GM12878 (cell line): ENCODE results near the gene RPL27. TPM values are rescaled to one million over a fixed set of nuclear protein-coding genes. Genes with fewer than 3 reads are reported as not detected.

ENCODE experiments used
- ATAC-seq: fragments of 200-7000 bp; cut with Tn5 transposase; 3 replicates; pipeline ENCODE4 v1.9.1; 2020; ENCODE audit warnings: mild to moderate bottlenecking, moderate library complexity
- BruUV-seq: library from RNA; stranded (reverse); fragments of 400-500 nt; replicated peaks from 2 replicates; lab custom pipeline; 2021; lab: Mats Ljungman, UMichigan
- CTCF ChIA-PET: fragments of 300-600 bp; sonication (Branson Sonifier 250); formaldehyde crosslinking; extraction: SDS; loops from one replicate; lab custom pipeline; 2021; ENCODE audit warnings: inconsistent platforms; lab: Yijun Ruan, JAX
- POLR2A ChIA-PET: fragments of 350-600 bp; formaldehyde crosslinking; extraction: SDS; loops from one replicate; lab custom pipeline; 2021; ENCODE audit warnings: inconsistent platforms; lab: Charles Lee
- RAD21 ChIA-PET: fragments of 300-600 bp; sonication (Branson Sonifier 250); formaldehyde crosslinking; loops from one replicate; lab custom pipeline; 2023; ENCODE audit warnings: antibody characterized with exemption; ENCODE audit not compliant: unreplicated experiment; lab: Charles Lee
- SMC1A ChIA-PET: fragments of 300-600 bp; sonication (Branson Sonifier 250); formaldehyde crosslinking; loops from one replicate; lab custom pipeline; 2023; ENCODE audit not compliant: unreplicated experiment, uncharacterized antibody; lab: Charles Lee
- DNase-seq: peaks from one replicate; pipeline ENCODE4 v3.0.0-alpha.2; 2011; ENCODE audit warnings: low read depth, low spot score
- FAIRE-seq: peaks from 3 replicates; lab custom pipeline; 2011; peaks lifted over from hg19 to GRCh38; lab: Jason Lieb, UNC
- H2AFZ ChIP-seq: 2 replicates; pipeline ENCODE4 v1.6.0; 2011; ENCODE audit warnings: low read depth, low read length, control low read depth; ENCODE audit not compliant: control insufficient read depth
- H3K27ac ChIP-seq: 2 replicates; pipeline ENCODE4 v1.5.1; 2011; ENCODE audit warnings: control low read depth; ENCODE audit not compliant: control insufficient read depth, insufficient read depth
- H3K27me3 ChIP-seq, 2 experiments: replicated peaks in 1 of 2; 2 replicates each; pipeline versions ENCODE4 v1.6.0 to v1.6.1; 2011; ENCODE audit warnings: low read length in 1 of 2; ENCODE audit not compliant: control insufficient read depth in 2 of 2, insufficient read depth in 2 of 2
- H3K36me3 ChIP-seq, 2 experiments: 2 replicates each; pipeline ENCODE4 v1.5.1; 2011; ENCODE audit warnings: low read length in 1 of 2; ENCODE audit not compliant: control insufficient read depth in 2 of 2, insufficient read depth in 2 of 2
- H3K4me1 ChIP-seq: 2 replicates; pipeline ENCODE4 v1.6.1; 2011; ENCODE audit warnings: mild to moderate bottlenecking, low read length, moderate library complexity, mixed read lengths; ENCODE audit not compliant: control insufficient read depth, insufficient read depth
- H3K4me2 ChIP-seq: 2 replicates; pipeline ENCODE4 v1.6.0; 2011; ENCODE audit warnings: control low read depth; ENCODE audit not compliant: control insufficient read depth, insufficient read depth
- H3K4me3 ChIP-seq: fragments of 200-600 bp; sonication (generic); 2 replicates; pipeline ENCODE4 v1.5.1; 2016
- H3K79me2 ChIP-seq: 2 replicates; pipeline ENCODE4 v1.6.0; 2011; ENCODE audit warnings: low read length; ENCODE audit not compliant: control insufficient read depth, insufficient read depth
- H3K9ac ChIP-seq: 2 replicates; pipeline ENCODE4 v1.8.0; 2011; ENCODE audit warnings: low read length, control low read depth, mixed read lengths; ENCODE audit not compliant: control insufficient read depth, insufficient read depth
- H3K9me3 ChIP-seq: replicated peaks from 3 replicates; pipeline ENCODE4 v1.5.1; 2011; ENCODE audit warnings: mild to moderate bottlenecking, low read length; ENCODE audit not compliant: control insufficient read depth, insufficient read depth
- H4K20me1 ChIP-seq: 2 replicates; pipeline ENCODE4 v1.6.0; 2011; ENCODE audit not compliant: control insufficient read depth, insufficient read depth
- NBN ChIP-seq: fragments of 450-650 bp; IDR thresholded peaks from 2 replicates; pipeline ENCODE4 v1.6.1; 2016
- RCOR1 ChIP-seq: conservative IDR thresholded peaks from 2 replicates; pipeline ENCODE4 v1.6.1; 2012; ENCODE audit warnings: low read depth, low read length, improper control_type of control experiment
- ZNF207 ChIP-seq: fragments of 450-650 bp; IDR thresholded peaks from 2 replicates; pipeline ENCODE4 v1.6.1; 2014; ENCODE audit warnings: antibody characterized with exemption, mild to moderate bottlenecking, borderline replicate concordance
- WGBS: methylation state at CpG from one replicate; pipeline ENCODE4 v1.1.6; 2016; ENCODE audit warnings: low lambda C conversion rate; ENCODE audit not compliant: insufficient replicate concordance, insufficient coverage; ENCODE audit errors: missing lambda C conversion rate; 5-methylcytosine and 5-hydroxymethylcytosine counted together
- in situ Hi-C: fragments of 300-500 bp; cut with MboI; formaldehyde crosslinking; loops from 9 replicates; pipeline ENCODE4 v1.14.3; 2018; ENCODE audit warnings: mixed read lengths
- intact Hi-C: fragments of 100-400 bp; cut with micrococcal nuclease; formaldehyde crosslinking; loops from one replicate; pipeline ENCODE4 v1.14.2; 2022; ENCODE audit not compliant: unreplicated experiment
- polyA plus RNA-seq, 11 experiments: library from polyadenylated mRNA; depleted of rRNA in 4 of 11; unstranded in 6 of 11; stranded (reverse) in 5 of 11; fragments of >200 nt; fragmentation: Nextera tagmentation in 4 of 11; fragmentation: Illumina TruSeq in 1 of 11; extraction: Ambion mirVana in 4 of 11; extraction: Trizol in 1 of 11; gene quantifications; 1 replicate in 1 of 11; 2 replicates in 10 of 11; pipeline versions ENCODE4 v1.2.1 to v1.2.3, GENCODE V29; 2011 to 2016; ENCODE audit warnings: inconsistent platforms in 2 of 11, missing spikeins in 2 of 11, low read depth in 1 of 11
- total RNA-seq, 4 experiments: library from RNA; depleted of rRNA in 3 of 4; stranded (reverse); fragments of >200 nt in 3 of 4; fragmentation: Illumina TruSeq in 1 of 4; extraction: Trizol in 1 of 4; gene quantifications; 2 replicates each; pipeline versions ENCODE4 v1.2.1 to v1.2.3, GENCODE V29; 2013 to 2021
- TF ChIP-seq, protein P1 (sequence below): fragments of 450-650 bp; IDR thresholded peaks from 2 replicates; pipeline ENCODE4 v1.6.1; 2017; ENCODE audit warnings: borderline replicate concordance
- TF ChIP-seq, protein P2 (sequence below): IDR thresholded peaks from 2 replicates; pipeline ENCODE4 v1.6.1; 2011; ENCODE audit warnings: mild to moderate bottlenecking, low read depth, low read length, moderate library complexity; ENCODE audit not compliant: insufficient replicate concordance

RPL27 gene
- total and polyA plus RNA-seq, 10 of the 15 experiments (the other 5 are each of a cell fraction or from before 2014, with no cell fraction given): 1,748 to 6,934 (median 3,779) TPM

DNA sequence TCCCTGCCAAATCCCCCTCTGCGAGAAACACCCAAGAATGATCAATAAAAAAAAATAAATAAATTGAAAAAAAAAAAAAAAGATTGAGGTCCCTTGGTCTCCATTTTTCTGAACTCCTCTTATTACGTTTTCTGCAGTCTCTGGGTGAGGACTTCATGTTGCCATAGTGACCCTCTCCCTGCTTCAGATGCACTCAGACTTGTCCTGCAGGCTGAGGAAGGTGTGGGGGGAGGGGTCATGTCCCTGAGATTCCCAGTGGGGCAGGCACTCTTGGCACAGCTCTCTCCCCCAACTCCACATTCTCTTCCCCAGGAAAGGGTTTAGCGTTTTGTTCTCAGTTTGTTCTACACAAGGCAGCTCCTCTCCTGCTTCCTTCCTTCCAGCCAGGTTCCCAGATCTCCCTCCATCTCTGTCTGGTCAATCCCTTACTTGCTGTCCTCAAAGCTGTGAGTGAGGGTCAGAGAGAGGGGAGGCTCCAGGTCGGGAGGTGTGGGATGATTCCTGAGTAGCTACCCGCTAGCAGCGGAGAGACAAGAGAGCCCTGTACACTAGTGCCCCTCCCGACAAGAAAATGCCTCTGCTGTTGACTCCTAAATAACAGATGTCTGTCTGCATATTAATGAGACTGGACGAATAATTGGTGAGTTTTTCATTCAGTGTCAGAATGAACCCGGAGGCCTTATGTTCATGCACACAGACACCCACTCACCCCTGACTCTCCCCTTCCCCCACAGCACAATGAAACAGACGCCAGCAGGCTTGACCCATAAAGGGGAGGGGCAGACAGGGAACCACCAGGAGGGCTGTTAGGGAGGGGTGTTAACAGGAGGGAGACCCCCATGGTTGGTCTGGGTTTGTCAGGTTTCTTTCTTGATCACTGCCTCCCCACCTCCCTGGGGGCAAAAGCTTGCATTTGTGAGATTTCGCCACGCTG, 36.0 kb downstream of the RPL27 start:
- ChIA-PET CTCF (no interaction called here), RAD21 (no interaction called here), SMC1A (no interaction called here), POLR2A (interaction anchor here (0.5 to 0.6 kb wide), 2 partner anchors 10 to 63 kb away, joined by 3 to 5 read pairs; no protein-coding TSS in a partner anchor)
- DNase-seq: no peak
- no peak for FAIRE-seq
- H3K4me1 ChIP-seq: no peaks in the 10 kb centered on the region
- H2AFZ ChIP-seq: no peak overlapping the region
- no peaks in the 10 kb centered on the region for H3K36me3 ChIP-seq
- no peaks in the 10 kb centered on the region for H3K79me2 ChIP-seq
- WGBS: 55% methylated on average over 11 of the region's 12 CpGs
- H4K20me1 ChIP-seq: no peaks in the 10 kb centered on the region
- ATAC-seq: no peak
- no peak overlapping the region for H3K4me2 ChIP-seq
- no peak overlapping the region for H3K27ac ChIP-seq
- in situ Hi-C loops: no loop called here
- no peaks in the 10 kb centered on the region for H3K9me3 ChIP-seq
- H3K9ac ChIP-seq: no peak overlapping the region
- no peak overlapping the region for H3K4me3 ChIP-seq
- H3K27me3 ChIP-seq: no peaks in the 10 kb centered on the region
- TF ChIP-seq, protein P1, sequence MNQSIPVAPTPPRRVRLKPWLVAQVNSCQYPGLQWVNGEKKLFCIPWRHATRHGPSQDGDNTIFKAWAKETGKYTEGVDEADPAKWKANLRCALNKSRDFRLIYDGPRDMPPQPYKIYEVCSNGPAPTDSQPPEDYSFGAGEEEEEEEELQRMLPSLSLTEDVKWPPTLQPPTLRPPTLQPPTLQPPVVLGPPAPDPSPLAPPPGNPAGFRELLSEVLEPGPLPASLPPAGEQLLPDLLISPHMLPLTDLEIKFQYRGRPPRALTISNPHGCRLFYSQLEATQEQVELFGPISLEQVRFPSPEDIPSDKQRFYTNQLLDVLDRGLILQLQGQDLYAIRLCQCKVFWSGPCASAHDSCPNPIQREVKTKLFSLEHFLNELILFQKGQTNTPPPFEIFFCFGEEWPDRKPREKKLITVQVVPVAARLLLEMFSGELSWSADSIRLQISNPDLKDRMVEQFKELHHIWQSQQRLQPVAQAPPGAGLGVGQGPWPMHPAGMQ: no peak
- TF ChIP-seq, protein P2, sequence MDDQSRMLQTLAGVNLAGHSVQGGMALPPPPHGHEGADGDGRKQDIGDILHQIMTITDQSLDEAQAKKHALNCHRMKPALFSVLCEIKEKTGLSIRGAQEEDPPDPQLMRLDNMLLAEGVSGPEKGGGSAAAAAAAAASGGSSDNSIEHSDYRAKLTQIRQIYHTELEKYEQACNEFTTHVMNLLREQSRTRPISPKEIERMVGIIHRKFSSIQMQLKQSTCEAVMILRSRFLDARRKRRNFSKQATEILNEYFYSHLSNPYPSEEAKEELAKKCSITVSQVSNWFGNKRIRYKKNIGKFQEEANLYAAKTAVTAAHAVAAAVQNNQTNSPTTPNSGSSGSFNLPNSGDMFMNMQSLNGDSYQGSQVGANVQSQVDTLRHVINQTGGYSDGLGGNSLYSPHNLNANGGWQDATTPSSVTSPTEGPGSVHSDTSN: no peak
- TF ChIP-seq ZNF207 (no peak), RCOR1 (no peak), NBN (no peak)
- TF ChIP-seq, all 136 proteins: peak for 0
- BruUV-seq: no TSS peak
- intact Hi-C loops: no loop called here
